ENCODE results near the gene ABCD2. TPM values are rescaled to one million over a fixed set of nuclear protein-coding genes. Genes with fewer than 3 reads are reported as not detected.
"Not testable (repeated sequence)": the region's sequence is repeated elsewhere in the genome, so short reads cannot be mapped to it uniquely, and the experiment has no call there.

Gene ABCD2
- total and polyA plus RNA-seq, 9 of the 15 experiments (the other 6 are each of a cell fraction or from before 2014, with no cell fraction given): 0.01 to 0.08 (median 0.04) TPM; not detected in 3

GRCh38 chr12:39603065-39603464 is 16.5 kb downstream of the ABCD2 start:
- ATAC-seq (no peak), FAIRE-seq (no peak), DNase-seq (ENCODE audit: extremely low read depth in 1 of 4, low spot score in 3 of 4) (no peak)
- no peak overlapping the region for H3K27ac ChIP-seq (ENCODE audit: extremely low read depth, low read depth, low read length)
- no peaks in the 10 kb centered on the region for H3K79me2 ChIP-seq (ENCODE audit: control insufficient read depth, insufficient read depth, low read length)
- POLR2A ChIA-PET: no interaction called here
- H3K4me3 ChIP-seq: no peak overlapping the region
- no peak overlapping the region for H3K9ac ChIP-seq (ENCODE audit: insufficient read depth in 1 of 2, low read depth in 2 of 2, low read length in 2 of 2)
- H4K20me1 ChIP-seq (replicated peaks; ENCODE audit: control insufficient read depth, insufficient read depth, low read length): no peaks in the 10 kb centered on the region
- H3K4me1 ChIP-seq (replicated peaks in 1 of 2; ENCODE audit: control insufficient read depth in 2 of 2, insufficient read depth in 2 of 2, low read length in 2 of 2): no peaks in the 10 kb centered on the region
- intact Hi-C loops (cut with micrococcal nuclease) (no loop called here), in situ Hi-C loops (cut with MboI) (no loop called here)
- CTCF ChIA-PET (ENCODE audit: low intra/inter-chr PET ratio): no interaction called here
- H3K36me3 ChIP-seq (ENCODE audit: control insufficient read depth, insufficient read depth, low read length): no peaks in the 10 kb centered on the region
- TF ChIP-seq C11orf30 (IDR thresholded peaks at IDR 0.05; ENCODE audit: low read depth) (peak; percentile 72), ZNF316 (IDR thresholded peaks at IDR 0.05) (peak; percentile 83), KHSRP (IDR thresholded peaks at IDR 0.05) (no peak), MAFG (tag; conservative IDR thresholded peaks at IDR 0.05) (peak; percentile 27; the same call in 1 of the 2 replicates)
- no peaks in the 10 kb centered on the region for H3K9me1 ChIP-seq (ENCODE audit: control insufficient read depth, insufficient read depth, low read length)
- no peaks in the 10 kb centered on the region for H3K9me3 ChIP-seq (replicated peaks; ENCODE audit: control insufficient read depth, insufficient read depth, low read depth, low read length)
- BruUV-seq (replicated peaks): no TSS peak
- H3K4me2 ChIP-seq (ENCODE audit: insufficient read depth, low read length): no peak overlapping the region
- H2AFZ ChIP-seq (ENCODE audit: low read depth, low read length): no peak overlapping the region
- no peaks in the 10 kb centered on the region for H3K27me3 ChIP-seq (ENCODE audit: control insufficient read depth in 2 of 2, insufficient read depth in 2 of 2, low read length in 2 of 2)

GRCh38 chr12:39601951-39602350 is 17.7 kb downstream of the ABCD2 start:
- intact Hi-C loops (cut with micrococcal nuclease); H3K27me3 ChIP-seq (ENCODE audit: control insufficient read depth in 2 of 2, insufficient read depth in 2 of 2, low read length in 2 of 2); H3K9me3 ChIP-seq (replicated peaks; ENCODE audit: control insufficient read depth, insufficient read depth, low read depth, low read length); POLR2A ChIA-PET; CTCF ChIA-PET (ENCODE audit: low intra/inter-chr PET ratio); in situ Hi-C loops (cut with MboI); BruUV-seq (replicated peaks); H3K9me1 ChIP-seq (ENCODE audit: control insufficient read depth, insufficient read depth, low read length); DNase-seq (ENCODE audit: extremely low read depth in 1 of 4, low spot score in 3 of 4); H3K4me2 ChIP-seq (ENCODE audit: insufficient read depth, low read length); H2AFZ ChIP-seq (ENCODE audit: low read depth, low read length); FAIRE-seq; H4K20me1 ChIP-seq (replicated peaks; ENCODE audit: control insufficient read depth, insufficient read depth, low read length); H3K9ac ChIP-seq (ENCODE audit: insufficient read depth in 1 of 2, low read depth in 2 of 2, low read length in 2 of 2); H3K27ac ChIP-seq (ENCODE audit: extremely low read depth, low read depth, low read length); H3K36me3 ChIP-seq (ENCODE audit: control insufficient read depth, insufficient read depth, low read length); ATAC-seq; H3K4me1 ChIP-seq (replicated peaks in 1 of 2; ENCODE audit: control insufficient read depth in 2 of 2, insufficient read depth in 2 of 2, low read length in 2 of 2); H3K4me3 ChIP-seq; H3K79me2 ChIP-seq (ENCODE audit: control insufficient read depth, insufficient read depth, low read length): not testable (repeated sequence)
- 0% methylated on average over 3 of the region's 3 CpGs for WGBS (ENCODE audit: insufficient coverage, low coverage, missing lambda C conversion rate)
